T-helper 1 cell treated with Interleukin-12 subunit alpha and Interleukin-12 subunit beta and Interleukin-4 antibody, amounts not matched to agents 30 ng/mL and 1 ng/mL, for 36 hours (primary cell): ENCODE data around the gene MRFAP1. TPM values are rescaled to one million over a fixed set of nuclear protein-coding genes. Genes with fewer than 3 reads are reported as not detected.
"Not testable (repeated sequence)": the region's sequence is repeated elsewhere in the genome, so short reads cannot be mapped to it uniquely, and the experiment has no call there.

ENCODE experiments used
- intact Hi-C: fragments of 100-400 bp; cut with micrococcal nuclease; formaldehyde crosslinking; loops from one replicate; pipeline ENCODE4 v1.15.1; 2024
- total RNA-seq: library from RNA; stranded (reverse); gene quantifications from 2 replicates; pipeline ENCODE4 v1.2.3, GENCODE V29; 2022

Gene MRFAP1
- total RNA-seq, 1 donor from 2014 or later: 115 TPM

- intact Hi-C loops: no loop called here
These were observed 29.5 kb upstream of the MRFAP1 start for GRCh38 chr4:6610856-6611430.

DNA sequence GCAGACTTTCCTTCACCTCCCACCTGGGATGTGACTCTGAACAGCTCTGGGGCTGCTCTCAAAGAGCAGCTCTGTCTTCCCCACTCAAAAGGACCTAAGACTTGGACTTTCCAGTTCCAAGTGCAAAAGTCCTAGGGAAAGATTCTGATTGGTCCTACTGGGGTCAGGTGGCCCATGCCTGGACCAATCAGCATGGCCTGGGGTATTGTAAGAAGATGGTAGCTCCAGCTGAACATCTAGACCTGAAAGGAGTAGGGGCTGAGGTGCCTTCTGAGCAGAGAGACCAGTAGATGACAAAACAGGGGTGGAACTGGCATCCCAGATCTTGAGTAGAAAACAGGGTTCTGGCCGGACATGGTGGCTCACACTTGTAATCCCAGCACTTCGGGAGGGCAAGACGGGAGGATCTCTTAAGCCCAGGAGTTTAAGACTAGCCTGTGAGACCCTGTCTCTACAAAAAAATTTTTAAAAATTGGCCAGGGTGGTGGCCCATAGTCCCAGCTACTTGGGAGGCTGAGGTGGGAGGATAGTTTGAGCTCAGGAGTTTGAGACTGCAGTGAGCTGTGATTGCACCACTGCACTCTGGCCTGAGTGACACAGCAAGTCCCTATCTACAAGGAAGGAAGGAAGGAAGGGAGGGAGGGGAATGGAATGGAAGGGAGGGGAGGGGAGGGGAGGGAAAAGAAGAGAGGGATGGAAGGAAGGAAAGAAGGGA lies 27.4 kb upstream of the MRFAP1 start:
- intact Hi-C loops: no loop called here

GRCh38 chr4:6613676-6614651 lies 26.5 kb upstream of the MRFAP1 start:
- intact Hi-C loops: no loop called here

DNA sequence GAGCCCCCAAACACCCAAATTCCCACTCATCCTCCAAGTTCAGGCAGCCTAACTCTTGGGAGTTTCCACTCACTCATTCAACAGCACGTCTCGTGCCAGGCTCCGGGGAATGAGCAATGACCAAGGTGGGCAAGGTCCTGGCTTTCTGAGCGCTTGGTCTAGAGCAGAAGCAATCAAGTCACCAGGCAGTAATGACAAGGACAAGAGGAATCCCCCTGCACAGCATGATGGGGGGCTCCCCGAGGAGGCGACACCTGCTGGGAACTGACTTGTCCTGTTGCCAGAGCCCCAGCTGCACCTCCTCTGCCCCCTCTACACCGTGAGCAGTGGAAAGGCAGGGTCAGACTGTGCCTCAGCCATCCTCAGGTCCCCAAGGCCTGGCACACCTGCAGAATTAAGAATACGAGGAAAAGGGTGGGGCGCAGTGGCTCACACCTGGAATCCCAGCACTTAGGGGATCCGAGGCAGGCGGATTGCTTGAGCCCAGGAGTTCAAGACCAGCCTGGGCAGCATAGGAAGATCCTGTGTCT lies 25.7 kb upstream of the MRFAP1 start:
- intact Hi-C loops: no loop called here

DNA sequence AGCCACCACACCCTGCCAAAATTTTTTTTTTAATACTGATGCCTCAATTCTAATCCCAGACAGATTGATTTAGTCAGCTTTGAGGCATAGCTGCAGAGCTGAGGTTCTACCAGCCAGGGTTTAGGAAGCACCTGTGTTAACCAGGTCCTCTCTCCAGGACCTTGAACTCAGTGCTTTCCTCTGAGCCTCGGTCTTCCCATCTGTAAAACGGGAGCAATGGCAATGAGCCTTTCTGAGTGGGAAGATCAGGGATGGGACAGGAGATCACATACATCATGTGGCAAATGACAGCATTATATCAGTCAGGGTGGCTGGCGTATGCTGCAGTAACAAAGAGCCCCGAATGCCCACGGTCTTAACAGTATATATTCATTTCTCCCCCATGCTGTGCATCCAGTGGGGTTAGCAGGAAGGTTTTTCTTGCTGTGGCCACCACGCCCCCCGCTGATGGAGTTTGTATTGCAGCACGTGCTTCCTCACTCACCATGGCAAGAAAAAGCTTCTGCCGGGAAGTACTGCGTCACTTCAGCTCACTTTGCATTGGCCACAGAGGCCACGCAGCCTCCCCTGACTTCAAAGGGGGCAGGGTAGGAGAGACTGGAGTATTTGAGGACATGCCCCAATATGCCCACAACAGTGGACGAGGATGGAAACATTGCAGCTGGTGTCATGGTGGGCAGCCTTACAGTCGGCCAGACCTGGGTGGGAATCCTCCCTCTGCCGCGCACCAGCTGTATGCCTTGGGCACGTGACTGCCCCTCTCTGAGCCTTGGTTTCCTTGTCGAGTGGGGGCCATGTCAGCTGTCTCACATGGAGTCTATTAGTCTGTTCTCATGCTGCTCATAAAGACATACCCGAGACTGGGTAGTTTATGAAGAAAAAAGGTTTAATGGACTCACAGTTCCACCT lies 24.1 kb upstream of the MRFAP1 start:
- intact Hi-C loops: no loop called here

- intact Hi-C loops: no loop called here
These were observed 23.2 kb upstream of the MRFAP1 start for GRCh38 chr4:6617246-6617645.

DNA sequence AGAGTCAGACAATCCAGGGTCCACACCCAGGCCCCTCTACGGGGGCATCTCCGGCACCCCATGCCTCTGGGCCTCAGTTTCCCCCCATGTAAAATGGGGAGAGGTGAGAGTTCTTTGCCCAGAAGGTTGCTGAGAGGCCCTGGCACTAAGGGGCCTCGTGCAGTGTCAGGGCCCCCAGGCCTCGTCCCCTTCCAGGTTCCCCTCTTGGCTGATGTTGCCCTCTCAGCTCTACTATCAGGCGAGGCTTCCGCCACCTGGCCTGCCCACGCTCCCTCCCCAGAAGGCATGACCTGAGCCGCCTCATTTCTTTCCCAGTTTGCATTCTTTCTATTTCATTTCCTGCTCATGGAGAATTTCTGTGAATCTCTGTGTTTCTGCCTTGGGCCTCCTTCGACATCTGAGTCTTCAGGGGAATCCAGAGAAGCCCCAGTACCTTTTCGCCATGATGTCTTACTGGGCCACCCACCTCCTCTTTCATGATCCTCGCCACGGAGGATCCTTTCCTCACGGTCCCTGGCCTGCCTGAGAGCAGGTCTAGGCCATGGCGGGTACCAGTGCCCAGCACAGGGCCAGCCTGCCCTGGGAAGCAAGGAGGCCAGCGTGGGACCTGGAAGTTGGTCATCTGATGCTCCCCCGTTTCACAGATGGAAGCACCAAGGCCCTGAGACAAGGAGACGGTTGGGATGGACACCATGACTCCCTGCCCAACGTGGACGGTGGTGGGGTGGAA lies 21.9 kb upstream of the MRFAP1 start:
- intact Hi-C loops: no loop called here

DNA sequence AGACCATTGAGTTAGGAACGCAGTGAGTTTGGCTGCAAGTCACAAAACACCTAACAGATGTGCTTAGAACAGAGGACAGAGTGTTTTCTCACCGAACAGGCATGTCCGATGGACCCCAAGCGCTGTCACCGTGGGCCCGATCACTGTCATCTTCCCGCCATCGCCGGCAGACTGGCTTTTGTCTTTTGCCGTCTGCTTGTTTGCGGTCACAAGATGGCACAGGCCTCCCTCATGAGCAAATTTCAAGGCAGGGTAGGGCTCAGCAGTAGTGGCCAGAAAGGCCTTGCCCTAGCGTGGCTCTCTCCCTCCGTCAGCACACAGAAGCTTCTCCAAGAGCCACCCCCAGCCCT lies 21.4 kb upstream of the MRFAP1 start:
- intact Hi-C loops: no loop called here

DNA sequence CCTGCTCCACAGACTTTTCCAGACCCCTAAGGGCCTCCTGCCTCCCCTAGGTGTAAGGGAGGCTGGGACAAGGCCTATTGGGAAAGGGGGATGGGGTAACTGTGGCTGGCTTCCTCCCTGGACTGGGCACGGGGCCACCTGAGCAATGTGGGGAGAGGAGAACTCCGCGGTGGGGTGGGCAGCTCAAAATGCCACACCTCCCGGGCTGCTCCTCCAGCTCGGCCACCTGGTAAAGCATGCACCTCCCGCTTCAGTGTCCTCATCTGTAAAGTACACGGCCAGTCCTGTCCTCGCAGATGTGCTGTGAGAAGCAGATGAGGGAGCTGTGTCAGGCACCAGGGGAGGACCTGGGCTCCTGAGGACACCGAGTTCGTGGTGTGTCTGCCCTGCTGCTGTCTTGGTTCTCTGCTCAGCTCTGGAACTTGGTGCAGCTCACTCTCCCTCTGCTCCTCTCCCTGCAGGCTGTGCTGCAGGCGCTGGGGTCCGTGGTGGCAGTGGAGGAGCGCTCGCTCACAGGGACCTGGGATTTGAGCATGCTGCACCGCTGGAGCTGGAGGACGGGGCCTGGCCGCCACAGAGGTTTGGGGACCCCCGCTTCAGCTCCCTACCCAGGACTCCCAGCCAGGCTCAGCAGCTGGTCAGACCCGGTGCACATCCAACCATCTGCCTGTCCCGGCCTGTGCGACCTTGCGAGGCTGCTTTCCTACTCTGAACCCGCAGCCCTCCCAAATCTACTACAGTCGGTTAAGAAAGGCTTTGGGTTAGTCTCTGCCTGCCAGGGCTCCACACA lies 20.8 kb upstream of the MRFAP1 start:
- intact Hi-C loops: no loop called here

GRCh38 chr4:6620296-6620695 lies 20.2 kb upstream of the MRFAP1 start:
- intact Hi-C loops: no loop called here

DNA sequence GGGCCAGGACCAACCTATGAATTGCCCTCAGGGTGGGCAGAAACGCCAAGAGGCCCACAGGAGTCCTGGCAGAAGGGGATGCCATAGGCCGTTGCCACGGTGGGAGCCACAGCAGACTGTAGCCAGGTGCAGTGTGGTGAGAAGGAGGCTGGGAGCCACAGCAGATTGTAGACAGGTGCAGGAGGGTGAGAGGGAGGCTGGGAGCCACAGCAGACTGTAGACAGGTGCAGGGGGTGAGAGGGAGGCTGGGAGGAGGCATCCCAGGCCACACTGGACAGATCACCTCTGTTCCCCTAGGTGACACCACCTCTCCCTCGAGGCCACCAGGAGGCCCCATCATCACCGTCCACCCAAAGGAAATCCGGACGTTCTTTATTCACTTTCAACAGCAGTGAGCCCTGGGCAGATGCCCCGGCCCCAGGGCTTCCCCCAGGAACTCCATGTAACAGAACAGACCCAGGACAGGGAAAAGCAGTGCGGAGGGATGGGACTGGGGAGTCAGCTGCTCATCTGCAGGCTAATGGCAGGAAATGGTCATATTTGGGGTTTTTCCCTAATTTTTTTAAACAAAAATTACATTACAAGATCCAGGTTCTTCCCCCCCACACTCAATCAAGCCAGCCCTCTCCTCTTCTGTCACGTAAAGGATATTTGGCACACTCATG lies 19.5 kb upstream of the MRFAP1 start:
- intact Hi-C loops: no loop called here

- intact Hi-C loops: no loop called here
These were observed 18.9 kb upstream of the MRFAP1 start for GRCh38 chr4:6621556-6621927.

DNA sequence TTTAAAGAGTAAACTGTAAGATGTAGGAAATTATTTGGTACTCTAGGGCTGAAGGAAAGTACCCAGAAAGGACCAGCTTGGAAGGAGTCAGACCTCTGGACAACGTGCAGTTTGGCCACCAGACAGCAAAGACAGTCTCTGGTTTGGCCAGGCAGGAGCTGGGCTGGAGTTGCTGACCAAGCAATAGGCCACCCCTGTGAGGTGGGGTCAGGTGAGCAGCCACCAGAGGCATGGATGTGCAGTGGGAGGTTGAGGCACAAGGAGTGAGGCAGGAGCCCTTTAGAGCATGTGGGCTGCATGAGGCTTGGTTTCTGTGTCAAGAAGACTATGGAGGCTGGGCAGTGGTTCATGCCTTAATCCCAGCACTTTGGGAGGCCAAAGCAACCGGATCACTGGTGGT lies 17.7 kb upstream of the MRFAP1 start:
- intact Hi-C loops: no loop called here

DNA sequence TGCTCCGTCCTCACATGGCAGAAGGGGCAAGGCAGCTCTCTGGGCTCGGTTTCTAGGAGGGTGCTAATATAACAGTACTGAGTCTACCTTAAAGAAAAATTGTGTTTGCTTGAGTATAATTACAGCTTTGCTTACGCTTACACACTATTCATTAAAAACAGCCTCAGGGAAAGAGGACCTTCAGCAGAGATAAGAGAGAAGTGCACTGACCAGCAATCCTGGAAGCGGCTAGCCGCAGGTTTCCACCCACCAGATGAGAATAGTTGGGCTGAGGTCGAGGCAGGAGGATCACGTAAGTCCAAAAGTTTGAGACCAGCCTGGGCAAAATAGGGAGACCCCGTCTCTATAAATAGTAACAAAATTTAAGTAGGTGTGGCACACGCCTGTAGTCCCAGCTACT lies 15.2 kb upstream of the MRFAP1 start:
- intact Hi-C loops: no loop called here

GRCh38 chr4:6626066-6626465 lies 14.4 kb upstream of the MRFAP1 start:
- intact Hi-C loops: no loop called here

DNA sequence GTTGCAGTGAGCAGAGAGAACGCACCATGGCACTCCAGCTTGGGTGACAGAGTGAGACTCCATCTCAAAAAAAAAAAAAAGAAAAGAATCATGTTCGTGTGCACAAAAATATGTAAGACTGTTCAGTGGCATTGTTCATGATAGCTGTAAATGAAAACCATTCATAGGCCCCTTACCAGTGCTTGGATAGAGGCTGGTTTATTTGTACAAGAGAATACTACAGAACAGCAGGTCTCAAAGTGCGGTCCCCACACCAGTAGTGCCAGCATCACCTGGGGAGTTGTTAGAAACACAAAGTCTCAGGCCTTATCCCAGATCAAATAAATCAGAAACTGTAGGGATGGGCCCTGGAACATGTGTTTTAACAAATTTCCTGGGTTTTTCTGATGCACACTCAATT lies 12.7 kb upstream of the MRFAP1 start:
- intact Hi-C loops: no loop called here

- intact Hi-C loops: not testable (repeated sequence)
These were observed 12.0 kb upstream of the MRFAP1 start for GRCh38 chr4:6628484-6628883.

DNA sequence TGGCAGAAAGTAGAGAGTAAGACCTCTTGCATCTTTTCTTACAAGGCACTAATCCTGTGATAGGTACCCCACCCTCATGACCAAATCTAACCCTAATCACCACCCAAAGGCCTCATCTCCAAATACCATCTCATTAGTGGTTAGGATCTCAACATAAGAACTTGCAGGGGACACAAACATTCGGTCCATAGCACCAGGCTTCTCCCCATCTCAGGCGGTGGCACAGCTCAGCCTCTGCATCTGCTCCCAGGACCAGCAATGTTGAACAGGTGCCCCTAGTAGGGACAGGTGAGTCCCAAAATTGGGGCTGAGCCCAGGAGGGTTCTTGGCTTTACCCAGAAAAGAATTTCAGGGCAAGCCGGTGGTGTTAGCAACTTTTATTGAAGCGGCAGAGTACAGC lies 8.4 kb upstream of the MRFAP1 start:
- intact Hi-C loops: no loop called here
